HUDEP-2 (cell line): ENCODE results near the gene IFI30.

Source experiments
- DNase-seq, 76 experiments: peaks; one replicate each; lab custom pipeline; 2025; ENCODE audit not compliant: unreplicated experiment in 76 of 76; lab: John Stamatoyannopoulos, UW

IFI30 gene

GRCh38 chr19:18173572-18174288 is at the start of gene IFI30:
IFI30 (plus strand) TSS chr19:18173813; CDS start chr19:18173842, 29 bp downstream.
- DNase-seq, result peak in 62 of 76 experiments; percentile 27 to 84 (median 66)

- DNase-seq, result no peak
These were observed 49.8 kb upstream of the IFI30 start for GRCh38 chr19:18123819-18124218.

GRCh38 chr19:18126097-18126496 is 47.5 kb upstream of the IFI30 start:
- no peak for DNase-seq

- no peak for DNase-seq
These were observed 45.6 kb upstream of the IFI30 start for GRCh38 chr19:18128044-18128443.

GRCh38 chr19:18128805-18129204 is 44.8 kb upstream of the IFI30 start:
- DNase-seq, result no peak

- DNase-seq, result no peak
These were observed 42.9 kb upstream of the IFI30 start for GRCh38 chr19:18130523-18131242.

- peak in 1 of 76 experiments; percentile 4 for DNase-seq
These were observed 41.6 kb upstream of the IFI30 start for GRCh38 chr19:18131841-18132596.

- DNase-seq, result no peak
These were observed 37.7 kb upstream of the IFI30 start for GRCh38 chr19:18135712-18136584.

- DNase-seq, result no peak
These were observed 36.4 kb upstream of the IFI30 start for GRCh38 chr19:18137242-18137641.

- DNase-seq, result no peak
These were observed 35.8 kb upstream of the IFI30 start for GRCh38 chr19:18137657-18138339.

GRCh38 chr19:18140473-18140872 is 33.1 kb upstream of the IFI30 start:
- DNase-seq, result no peak

- DNase-seq, result no peak
These were observed 32.6 kb upstream of the IFI30 start for GRCh38 chr19:18141031-18141430.

- no peak for DNase-seq
These were observed 29.7 kb upstream of the IFI30 start for GRCh38 chr19:18143902-18144301.

- no peak for DNase-seq
These were observed 29.3 kb upstream of the IFI30 start for GRCh38 chr19:18144361-18144760.

GRCh38 chr19:18144906-18145305 is 28.7 kb upstream of the IFI30 start:
- DNase-seq, result no peak

GRCh38 chr19:18145391-18145999 is 28.1 kb upstream of the IFI30 start:
- no peak for DNase-seq

GRCh38 chr19:18147396-18147795 is 26.2 kb upstream of the IFI30 start:
- no peak for DNase-seq

- no peak for DNase-seq
These were observed 24.0 kb upstream of the IFI30 start for GRCh38 chr19:18149596-18149975.

- no peak for DNase-seq
These were observed 22.6 kb upstream of the IFI30 start for GRCh38 chr19:18150776-18151624.
